ENCODE measurements around the gene CDC42BPB. TPM values are rescaled to one million over a fixed set of nuclear protein-coding genes. Genes with fewer than 3 reads are reported as not detected.

Gene CDC42BPB
- total RNA-seq, 1 donor from 2014 or later = 187 TPM

DNA sequence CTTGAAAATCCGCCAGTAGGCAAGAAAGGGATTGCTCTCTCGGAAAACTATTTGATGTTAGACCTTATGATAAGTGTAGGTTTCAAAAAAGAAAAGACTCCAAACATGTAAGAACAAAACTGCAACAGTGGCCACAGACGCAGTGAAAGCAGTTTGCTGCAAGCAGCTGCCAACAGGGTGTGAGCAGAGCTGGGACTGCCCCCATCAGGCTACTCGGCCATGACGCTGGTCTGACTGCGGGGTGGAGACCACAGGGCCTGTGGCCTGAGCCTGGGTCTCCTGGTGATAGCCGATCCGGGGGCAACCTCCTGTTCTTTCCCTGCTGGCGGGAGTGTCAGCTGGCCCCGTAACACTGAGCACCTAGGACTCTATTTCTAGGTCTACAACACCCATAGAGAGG lies 71.7 kb downstream of the CDC42BPB start:
- H3K9me3 Mint-ChIP-seq (ENCODE audit: unreplicated experiment) = no peaks in the 10 kb centered on the region
- H3K27ac Mint-ChIP-seq (ENCODE audit: unreplicated experiment) = no peak overlapping the region
- H3K4me3 Mint-ChIP-seq (ENCODE audit: unreplicated experiment) = no peak overlapping the region
- peaks cover 7% of the 10 kb centered on the region for H3K27me3 Mint-ChIP-seq (ENCODE audit: unreplicated experiment)
- no peak for DNase-seq (ENCODE audit: low spot score)
- peaks cover 77% of the 10 kb centered on the region for H3K36me3 Mint-ChIP-seq (ENCODE audit: low read depth, unreplicated experiment)
- TF ChIP-seq, protein P1, sequence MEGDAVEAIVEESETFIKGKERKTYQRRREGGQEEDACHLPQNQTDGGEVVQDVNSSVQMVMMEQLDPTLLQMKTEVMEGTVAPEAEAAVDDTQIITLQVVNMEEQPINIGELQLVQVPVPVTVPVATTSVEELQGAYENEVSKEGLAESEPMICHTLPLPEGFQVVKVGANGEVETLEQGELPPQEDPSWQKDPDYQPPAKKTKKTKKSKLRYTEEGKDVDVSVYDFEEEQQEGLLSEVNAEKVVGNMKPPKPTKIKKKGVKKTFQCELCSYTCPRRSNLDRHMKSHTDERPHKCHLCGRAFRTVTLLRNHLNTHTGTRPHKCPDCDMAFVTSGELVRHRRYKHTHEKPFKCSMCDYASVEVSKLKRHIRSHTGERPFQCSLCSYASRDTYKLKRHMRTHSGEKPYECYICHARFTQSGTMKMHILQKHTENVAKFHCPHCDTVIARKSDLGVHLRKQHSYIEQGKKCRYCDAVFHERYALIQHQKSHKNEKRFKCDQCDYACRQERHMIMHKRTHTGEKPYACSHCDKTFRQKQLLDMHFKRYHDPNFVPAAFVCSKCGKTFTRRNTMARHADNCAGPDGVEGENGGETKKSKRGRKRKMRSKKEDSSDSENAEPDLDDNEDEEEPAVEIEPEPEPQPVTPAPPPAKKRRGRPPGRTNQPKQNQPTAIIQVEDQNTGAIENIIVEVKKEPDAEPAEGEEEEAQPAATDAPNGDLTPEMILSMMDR (IDR thresholded peaks at IDR 0.05; ENCODE audit: unreplicated experiment) = no peak
- H3K4me1 Mint-ChIP-seq (ENCODE audit: unreplicated experiment) = peaks cover 27% of the 10 kb centered on the region

DNA sequence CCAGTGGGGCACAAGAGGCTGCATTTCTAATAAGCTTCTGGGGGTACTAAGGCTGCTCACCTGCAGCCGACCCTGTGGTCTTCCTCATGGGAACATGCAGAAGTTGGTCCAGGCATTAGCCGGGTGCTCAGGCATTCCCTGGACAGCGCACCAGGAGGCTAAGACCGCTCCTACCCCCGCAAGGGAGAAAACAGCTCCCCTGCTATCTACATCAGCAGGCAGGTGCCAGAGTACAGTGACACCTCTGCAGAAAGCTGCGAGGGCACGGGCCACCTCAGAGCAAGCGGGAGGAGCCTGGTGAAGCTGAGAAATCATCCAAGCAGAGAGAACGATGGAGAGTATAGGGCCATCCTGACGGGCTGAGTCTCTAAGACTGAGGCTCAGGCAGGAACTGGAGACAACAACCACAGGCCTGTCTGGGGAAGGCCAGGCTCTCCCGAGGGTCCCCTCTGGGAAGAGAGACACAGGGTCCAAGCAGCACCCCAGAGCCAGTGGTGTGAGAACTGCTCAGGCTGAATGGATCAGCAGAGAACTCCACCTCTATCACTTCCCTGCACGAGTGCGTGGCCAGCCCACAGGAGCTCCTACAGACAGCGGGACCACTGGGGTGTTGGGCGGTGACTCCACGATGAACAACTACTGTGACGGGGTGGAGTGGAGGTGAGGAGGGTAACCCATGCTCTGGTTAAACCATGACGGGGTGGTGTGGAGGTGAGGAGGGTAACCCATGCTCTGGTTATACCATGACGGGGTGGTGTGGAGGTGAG lies 72.8 kb downstream of the CDC42BPB start:
- Mint-ChIP-seq H3K4me1 (ENCODE audit: unreplicated experiment) (peaks cover 20% of the 10 kb centered on the region), H3K27me3 (ENCODE audit: unreplicated experiment) (peaks cover 7% of the 10 kb centered on the region), H3K27ac (ENCODE audit: unreplicated experiment) (no peak overlapping the region), H3K36me3 (ENCODE audit: low read depth, unreplicated experiment) (peaks cover 72% of the 10 kb centered on the region), H3K4me3 (ENCODE audit: unreplicated experiment) (peak overlapping the region; percentile 73), H3K9me3 (ENCODE audit: unreplicated experiment) (no peaks in the 10 kb centered on the region)
- TF ChIP-seq, protein P1 (IDR thresholded peaks at IDR 0.05; ENCODE audit: unreplicated experiment) = no peak
- DNase-seq (ENCODE audit: low spot score) = no peak

DNA sequence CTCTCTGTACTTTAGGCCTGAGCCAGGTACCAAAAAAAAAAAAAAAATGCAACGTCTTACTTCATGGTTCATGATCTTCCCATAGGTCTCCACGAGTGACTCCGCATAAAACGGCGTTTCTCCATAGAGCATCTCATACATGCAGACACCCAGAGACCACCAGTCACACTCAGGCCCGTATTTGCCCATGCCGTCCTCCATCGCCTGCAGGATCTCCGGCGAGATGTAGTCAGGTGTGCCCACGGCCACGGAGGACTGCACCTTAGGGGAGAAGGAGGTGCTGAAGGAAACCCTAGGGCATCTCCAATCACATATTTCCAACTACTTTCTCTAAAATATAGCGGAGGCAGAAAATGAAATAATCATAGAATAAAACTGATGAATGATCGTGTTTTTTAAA lies 73.9 kb downstream of the CDC42BPB start:
- TF ChIP-seq, protein P1 (IDR thresholded peaks at IDR 0.05; ENCODE audit: unreplicated experiment) = no peak
- H3K9me3 Mint-ChIP-seq (ENCODE audit: unreplicated experiment) = no peaks in the 10 kb centered on the region
- no peak for DNase-seq (ENCODE audit: low spot score)
- peak overlapping the region; percentile 49 for H3K27ac Mint-ChIP-seq (ENCODE audit: unreplicated experiment)
- H3K4me3 Mint-ChIP-seq (ENCODE audit: unreplicated experiment) = peak overlapping the region; percentile 24
- H3K4me1 Mint-ChIP-seq (ENCODE audit: unreplicated experiment) = peaks cover 20% of the 10 kb centered on the region
- peaks cover 63% of the 10 kb centered on the region for H3K36me3 Mint-ChIP-seq (ENCODE audit: low read depth, unreplicated experiment)
- H3K27me3 Mint-ChIP-seq (ENCODE audit: unreplicated experiment) = peaks cover 7% of the 10 kb centered on the region

DNA sequence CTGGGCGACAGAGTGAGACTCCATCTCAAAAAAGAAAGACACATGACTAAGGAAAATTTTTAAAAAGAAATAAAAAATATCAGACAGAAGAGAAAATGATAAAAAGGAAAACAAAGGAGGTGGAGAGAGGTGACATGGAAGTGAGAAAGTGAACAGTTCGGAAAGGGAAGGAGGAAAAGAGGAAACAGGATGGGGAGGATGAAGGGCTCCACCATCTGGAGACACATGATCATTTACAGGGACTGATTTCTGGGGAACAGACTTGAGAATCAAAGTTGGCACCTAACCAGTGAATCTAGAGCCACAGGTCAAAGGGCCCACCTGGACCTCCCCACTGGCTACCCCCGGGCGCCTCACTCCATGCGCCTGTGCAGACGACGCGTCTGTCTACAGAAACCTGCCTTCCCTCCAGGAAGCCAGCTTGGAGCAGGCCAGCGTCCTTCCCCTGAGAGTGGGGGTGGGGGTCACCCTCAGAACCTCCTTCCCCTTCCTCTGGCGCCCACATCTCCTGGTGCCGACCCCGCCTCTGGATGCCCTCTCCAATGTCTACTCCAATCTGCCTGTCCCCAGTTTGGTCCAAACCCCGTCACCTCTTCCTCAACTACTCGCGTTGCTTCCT lies 74.4 kb downstream of the CDC42BPB start:
- TF ChIP-seq, protein P1 (IDR thresholded peaks at IDR 0.05; ENCODE audit: unreplicated experiment) = no peak
- H3K4me3 Mint-ChIP-seq (ENCODE audit: unreplicated experiment) = peak overlapping the region; percentile 24
- H3K4me1 Mint-ChIP-seq (ENCODE audit: unreplicated experiment) = peaks cover 20% of the 10 kb centered on the region
- H3K27me3 Mint-ChIP-seq (ENCODE audit: unreplicated experiment) = peaks cover 6% of the 10 kb centered on the region
- peaks cover 62% of the 10 kb centered on the region for H3K36me3 Mint-ChIP-seq (ENCODE audit: low read depth, unreplicated experiment)
- H3K9me3 Mint-ChIP-seq (ENCODE audit: unreplicated experiment) = no peaks in the 10 kb centered on the region
- no peak for DNase-seq (ENCODE audit: low spot score)
- H3K27ac Mint-ChIP-seq (ENCODE audit: unreplicated experiment) = peak overlapping the region; percentile 49

DNA sequence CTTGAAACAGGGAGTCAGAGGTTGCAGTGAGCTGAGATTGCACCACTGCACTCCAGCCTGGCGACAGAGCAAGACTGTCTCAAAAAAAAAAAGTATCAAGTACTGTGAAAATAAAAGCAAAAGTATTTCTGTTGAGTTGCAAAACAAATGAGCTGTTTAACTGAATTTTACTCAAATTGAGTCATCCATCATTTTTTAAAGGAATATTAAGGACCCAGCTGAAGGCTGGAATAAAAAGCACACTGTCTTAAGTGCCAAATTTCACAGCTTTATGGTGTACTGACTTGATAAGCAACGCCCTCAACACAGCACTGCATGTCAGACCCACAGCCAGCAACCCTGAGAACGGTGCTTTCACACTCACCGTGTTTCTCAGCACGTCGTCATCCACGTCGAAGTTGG lies 76.9 kb downstream of the CDC42BPB start:
- no peak overlapping the region for H3K4me3 Mint-ChIP-seq (ENCODE audit: unreplicated experiment)
- H3K27ac Mint-ChIP-seq (ENCODE audit: unreplicated experiment) = no peak overlapping the region
- peaks cover 12% of the 10 kb centered on the region for H3K4me1 Mint-ChIP-seq (ENCODE audit: unreplicated experiment)
- H3K9me3 Mint-ChIP-seq (ENCODE audit: unreplicated experiment) = no peaks in the 10 kb centered on the region
- peaks cover 54% of the 10 kb centered on the region for H3K36me3 Mint-ChIP-seq (ENCODE audit: low read depth, unreplicated experiment)
- peaks cover 12% of the 10 kb centered on the region for H3K27me3 Mint-ChIP-seq (ENCODE audit: unreplicated experiment)
- no peak for DNase-seq (ENCODE audit: low spot score)
- TF ChIP-seq, protein P1 (IDR thresholded peaks at IDR 0.05; ENCODE audit: unreplicated experiment) = no peak
